ENCODE results near the gene SLIT1.
"Not testable (repeated sequence)": the region's sequence is repeated elsewhere in the genome, so short reads cannot be mapped to it uniquely, and the experiment has no call there.

DNA sequence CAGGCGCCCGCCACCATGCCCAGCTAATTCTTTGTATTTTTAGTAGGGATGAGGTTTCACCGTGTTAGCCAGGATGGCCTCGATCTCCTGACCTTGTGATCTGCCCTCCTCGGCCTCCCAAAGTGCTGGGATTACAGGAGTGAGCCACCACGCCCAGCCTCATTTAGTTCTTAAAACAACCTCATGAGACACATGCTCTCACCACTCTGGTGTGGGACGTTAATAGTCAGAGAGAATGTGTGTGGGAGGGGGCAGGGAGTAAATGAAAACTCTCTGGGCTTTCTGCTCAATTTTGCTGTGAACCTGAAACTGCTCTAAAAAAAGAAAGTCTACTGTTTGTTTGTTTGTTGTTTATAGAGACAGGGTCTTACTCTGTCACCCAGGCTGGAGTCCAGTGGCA lies 103.2 kb downstream of the SLIT1 start:
- TF ChIP-seq POLR2A, CTCF (IDR thresholded peaks at IDR 0.05): not testable (repeated sequence)
